ENCODE results near the gene SIX3.

- TF ChIP-seq CTCF (IDR thresholded peaks at IDR 0.05) (no peak), EZH2 (IDR thresholded peaks at IDR 0.05; ENCODE audit: borderline replicate concordance, insufficient read depth, low read depth, low read length, poor library complexity, severe bottlenecking) (peak; percentile 72)
Measured at GRCh38 chr2:44940732-44941464, 604 bp upstream of the SIX3 start.

All from B cell (primary cell).